ENCODE measurements around the gene DCUN1D2.

DNA sequence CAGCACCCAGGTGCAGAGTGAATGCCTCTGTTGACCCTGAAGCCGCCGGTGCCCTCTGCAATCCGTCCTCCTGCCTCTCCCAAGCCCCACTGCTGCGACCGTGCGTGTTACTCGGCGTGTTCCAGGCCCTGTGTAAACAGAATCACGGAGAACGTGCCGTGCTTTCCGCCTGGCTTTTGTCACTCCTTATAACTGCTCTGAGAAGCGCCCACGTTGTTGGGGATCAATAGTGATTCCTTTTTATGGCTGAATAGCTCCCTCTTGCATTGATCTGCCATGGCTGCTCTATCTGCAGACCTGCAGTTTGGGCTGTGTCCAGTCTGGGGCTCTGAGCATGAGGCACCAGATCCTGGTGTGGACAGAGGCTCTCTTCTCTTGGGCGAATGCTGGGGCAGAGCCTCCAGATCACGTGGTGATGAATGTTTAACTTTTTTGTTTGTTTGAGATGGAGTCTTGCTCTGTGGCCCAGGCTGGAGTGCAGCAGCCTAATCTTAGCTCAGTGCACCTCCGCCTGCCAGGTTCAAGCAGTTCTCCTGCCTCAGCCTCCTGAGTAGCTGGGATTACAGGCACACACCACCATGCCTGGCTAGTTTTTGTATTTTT is 53.0 kb downstream of the DCUN1D2 start:
- TF ChIP-seq, protein P1, sequence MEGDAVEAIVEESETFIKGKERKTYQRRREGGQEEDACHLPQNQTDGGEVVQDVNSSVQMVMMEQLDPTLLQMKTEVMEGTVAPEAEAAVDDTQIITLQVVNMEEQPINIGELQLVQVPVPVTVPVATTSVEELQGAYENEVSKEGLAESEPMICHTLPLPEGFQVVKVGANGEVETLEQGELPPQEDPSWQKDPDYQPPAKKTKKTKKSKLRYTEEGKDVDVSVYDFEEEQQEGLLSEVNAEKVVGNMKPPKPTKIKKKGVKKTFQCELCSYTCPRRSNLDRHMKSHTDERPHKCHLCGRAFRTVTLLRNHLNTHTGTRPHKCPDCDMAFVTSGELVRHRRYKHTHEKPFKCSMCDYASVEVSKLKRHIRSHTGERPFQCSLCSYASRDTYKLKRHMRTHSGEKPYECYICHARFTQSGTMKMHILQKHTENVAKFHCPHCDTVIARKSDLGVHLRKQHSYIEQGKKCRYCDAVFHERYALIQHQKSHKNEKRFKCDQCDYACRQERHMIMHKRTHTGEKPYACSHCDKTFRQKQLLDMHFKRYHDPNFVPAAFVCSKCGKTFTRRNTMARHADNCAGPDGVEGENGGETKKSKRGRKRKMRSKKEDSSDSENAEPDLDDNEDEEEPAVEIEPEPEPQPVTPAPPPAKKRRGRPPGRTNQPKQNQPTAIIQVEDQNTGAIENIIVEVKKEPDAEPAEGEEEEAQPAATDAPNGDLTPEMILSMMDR (conservative IDR thresholded peaks at IDR 0.05): no peak
- TF ChIP-seq ZFX (IDR thresholded peaks at IDR 0.05): no peak
